Measurements from ENCODE around the gene RAB4B. TPM values are rescaled to one million over a fixed set of nuclear protein-coding genes. Genes with fewer than 3 reads are reported as not detected.

Gene RAB4B
- total and polyA plus RNA-seq, 7 experiments from 2014 or later, result 37.6 to 65.2 (median 53.0) TPM

DNA sequence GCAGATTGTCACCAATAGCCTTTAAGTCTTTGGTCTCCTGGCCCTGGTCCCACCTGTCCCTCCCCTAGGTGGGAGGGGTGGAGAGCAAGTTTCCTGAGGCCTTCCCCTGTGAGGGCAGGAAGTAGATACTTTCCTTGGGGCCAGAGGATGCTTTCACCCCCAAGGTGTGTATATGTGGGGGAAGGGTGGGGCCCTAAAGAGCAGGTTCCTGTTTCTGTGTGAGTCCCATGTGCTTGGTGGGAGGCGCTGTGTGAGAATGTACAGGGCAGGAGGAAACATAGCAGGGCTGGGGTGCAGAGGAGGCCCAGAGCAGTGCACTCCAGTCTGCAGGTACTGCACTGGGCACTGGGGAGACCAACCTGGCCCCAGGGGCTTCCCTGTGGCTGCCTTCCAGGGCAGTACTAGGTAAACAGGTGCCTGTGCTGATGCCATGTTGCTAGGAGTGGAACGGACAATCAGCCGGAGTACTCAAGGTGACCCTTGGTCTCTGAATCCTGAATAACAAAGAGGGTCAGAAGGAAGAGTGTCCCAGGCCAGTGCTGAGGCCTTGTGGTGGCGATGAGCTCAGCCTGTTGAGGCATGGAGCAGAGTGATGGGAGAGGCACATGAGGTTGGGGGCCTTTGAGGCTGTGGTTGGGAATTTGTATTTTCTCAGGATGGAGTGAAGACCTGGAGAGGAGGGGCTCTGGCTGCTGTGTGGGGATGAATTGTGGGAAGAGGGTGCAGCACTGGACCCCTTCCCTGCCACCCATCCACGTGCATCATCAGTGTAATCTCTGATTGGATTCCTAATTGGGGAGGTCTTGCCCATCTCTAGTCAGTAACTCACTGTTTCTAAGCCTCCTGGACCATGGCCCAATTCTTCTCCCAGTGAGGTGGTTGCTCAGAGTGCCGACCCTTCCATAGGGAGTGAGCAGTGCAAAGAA is 26.1 kb downstream of the RAB4B start:
- peak in 8 of 9 donors; percentile 48 to 90 (median 82) for DNase-seq
- H3K36me3 Mint-ChIP-seq, result peaks cover 0 to 42% (median 8%) of the 10 kb centered on the region in 5 donors
- H3K4me1 ChIP-seq (ENCODE audit: control insufficient read depth in 2 of 2, insufficient read depth in 2 of 2, low read length in 2 of 2), result peaks cover 78 to 79% of the 10 kb centered on the region in 2 donors
- peak overlapping the region; percentile 80 to 100 (median 94) for H3K4me3 Mint-ChIP-seq
- H3K27ac Mint-ChIP-seq, result peak overlapping the region; percentile 95 to 99 (median 98)
- POLR2A ChIA-PET, result interaction anchor here (1.0 to 8.7 kb wide), 7 partner anchors 7 to 459 kb away, joined by 6 to 84 read pairs (median 8); partner anchors contain the start of genes ACTMAP, EGLN2, RAB4B and SNRPA
- peak overlapping the region; percentile 87 for H3K27ac ChIP-seq (ENCODE audit: low read depth, low read length)
- peak overlapping the region; percentile 54 for H3K4me3 ChIP-seq (ENCODE audit: low read length)
- H3K4me1 Mint-ChIP-seq, result peaks cover 64 to 92% (median 84%) of the 10 kb centered on the region in 7 donors
- H3K36me3 ChIP-seq (ENCODE audit: control insufficient read depth in 2 of 3, insufficient read depth in 3 of 3, low read length in 3 of 3), result peaks cover 0 to 43% (median 8%) of the 10 kb centered on the region in 3 experiments
- no peaks in the 10 kb centered on the region for H3K9me3 ChIP-seq (ENCODE audit: control insufficient read depth in 2 of 3, low read length in 3 of 3)
- H3K27me3 ChIP-seq (ENCODE audit: control insufficient read depth in 2 of 2, insufficient read depth in 2 of 2, low read length in 2 of 2), result no peaks in the 10 kb centered on the region
- intact Hi-C loops (cut with micrococcal nuclease), result loop anchor here (1.0 to 5.0 kb wide), 8 partner anchors 15 to 548 kb away; partner anchors contain the start of genes SNRPA (in 2 of the 2), RAB4B (in 1 of the 2), SERTAD3 (in 1 of the 2) and TGFB1 (in 1 of the 2)
- CTCF ChIA-PET, result interaction anchor here (0.6 to 3.4 kb wide), 3 partner anchors 15 to 141 kb away, joined by 3 to 15 read pairs (median 10); no protein-coding TSS in a partner anchor
- H3K27me3 Mint-ChIP-seq, result no peaks in the 10 kb centered on the region
- ATAC-seq, result peak; percentile 55
- no peaks in the 10 kb centered on the region for H3K9me3 Mint-ChIP-seq

DNA sequence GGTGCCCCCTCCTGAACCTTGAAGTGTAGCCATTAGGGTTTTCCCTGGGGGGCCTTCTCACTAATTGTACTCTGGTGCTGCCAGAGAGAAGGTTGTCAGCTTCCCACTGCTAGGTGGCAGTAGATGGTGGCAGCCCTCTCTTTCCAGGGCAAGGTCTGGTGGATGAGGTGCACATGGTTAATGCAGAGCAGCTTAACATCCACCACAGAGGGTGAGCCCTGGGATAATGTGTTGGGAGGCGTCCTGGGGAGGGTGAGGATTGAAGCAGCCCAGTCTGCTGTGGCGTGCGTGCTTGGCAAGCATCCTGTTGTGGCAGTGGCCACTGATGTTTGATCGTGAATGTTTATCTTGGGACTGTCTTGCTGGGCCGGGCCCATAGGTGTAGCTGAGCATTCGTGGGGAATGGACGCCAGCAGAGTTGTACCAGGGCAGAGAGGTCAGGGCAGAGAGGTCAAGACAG is 26.8 kb downstream of the RAB4B start:
- POLR2A ChIA-PET, result interaction anchor here (0.5 to 8.7 kb wide), 11 partner anchors 7 to 114 kb away, joined by 3 to 84 read pairs (median 8); partner anchors contain the start of genes ACTMAP, COQ8B, EGLN2 and ITPKC
- Mint-ChIP-seq H3K4me3 (peak overlapping the region; percentile 80 to 100 (median 94)), H3K36me3 (peaks cover 0 to 42% (median 8%) of the 10 kb centered on the region in 5 donors), H3K4me1 (peaks cover 63 to 98% (median 84%) of the 10 kb centered on the region in 7 donors), H3K9me3 (no peaks in the 10 kb centered on the region), H3K27ac (peak overlapping the region; percentile 95 to 99 (median 98)), H3K27me3 (no peaks in the 10 kb centered on the region)
- Histone ChIP-seq H3K4me3 (ENCODE audit: low read length) (peak overlapping the region; percentile 54), H3K4me1 (ENCODE audit: control insufficient read depth in 2 of 2, insufficient read depth in 2 of 2, low read length in 2 of 2) (peaks cover 79 to 81% of the 10 kb centered on the region in 2 donors), H3K27ac (ENCODE audit: low read depth, low read length) (peak overlapping the region; percentile 87), H3K27me3 (ENCODE audit: control insufficient read depth in 2 of 2, insufficient read depth in 2 of 2, low read length in 2 of 2) (no peaks in the 10 kb centered on the region), H3K9me3 (ENCODE audit: control insufficient read depth in 2 of 3, low read length in 3 of 3) (no peaks in the 10 kb centered on the region), H3K36me3 (ENCODE audit: control insufficient read depth in 2 of 3, insufficient read depth in 3 of 3, low read length in 3 of 3) (peaks cover 0 to 44% (median 8%) of the 10 kb centered on the region in 3 experiments)
- DNase-seq (no peak), ATAC-seq (no peak)
- CTCF ChIA-PET, result interaction anchor here (0.6 to 3.4 kb wide), 5 partner anchors 12 to 431 kb away, joined by 3 to 15 read pairs (median 10); no protein-coding TSS in a partner anchor
- intact Hi-C loops (cut with micrococcal nuclease), result loop anchor here (1.0 to 5.0 kb wide), 8 partner anchors 14 to 547 kb away; partner anchors contain the start of genes SNRPA (in 2 of the 2), RAB4B (in 1 of the 2), SERTAD3 (in 1 of the 2) and TGFB1 (in 1 of the 2)

GRCh38 chr19:40805258-40805868 is 27.3 kb downstream of the RAB4B start:
- Histone ChIP-seq H3K9me3 (ENCODE audit: control insufficient read depth in 2 of 3, low read length in 3 of 3) (no peaks in the 10 kb centered on the region), H3K4me3 (ENCODE audit: low read length) (peak overlapping the region; percentile 54), H3K27ac (ENCODE audit: low read depth, low read length) (peak overlapping the region; percentile 87), H3K36me3 (ENCODE audit: control insufficient read depth in 2 of 3, insufficient read depth in 3 of 3, low read length in 3 of 3) (peaks cover 0 to 38% (median 8%) of the 10 kb centered on the region in 3 experiments), H3K27me3 (ENCODE audit: control insufficient read depth in 2 of 2, insufficient read depth in 2 of 2, low read length in 2 of 2) (no peaks in the 10 kb centered on the region), H3K4me1 (ENCODE audit: control insufficient read depth in 2 of 2, insufficient read depth in 2 of 2, low read length in 2 of 2) (peaks cover 77 to 85% of the 10 kb centered on the region in 2 donors)
- Mint-ChIP-seq H3K36me3 (peaks cover 0 to 40% (median 8%) of the 10 kb centered on the region in 5 donors), H3K4me1 (peaks cover 62 to 99% (median 81%) of the 10 kb centered on the region in 7 donors), H3K4me3 (peak overlapping the region; percentile 80 to 100 (median 94)), H3K27me3 (no peaks in the 10 kb centered on the region), H3K9me3 (no peaks in the 10 kb centered on the region), H3K27ac (peak overlapping the region; percentile 95 to 99 (median 98))
- peak in 6 of 9 donors; percentile 37 to 60 (median 50) for DNase-seq
- no peak for ATAC-seq
- POLR2A ChIA-PET, result interaction anchor here (0.5 to 8.7 kb wide), 12 partner anchors 8 to 115 kb away, joined by 3 to 84 read pairs (median 8); partner anchors contain the start of genes ACTMAP, COQ8B, EGLN2 and ITPKC
- CTCF ChIA-PET, result interaction anchor here (0.6 to 3.4 kb wide), 8 partner anchors 11 to 431 kb away, joined by 3 to 15 read pairs (median 6); partner anchors contain the start of gene ACTMAP
- intact Hi-C loops (cut with micrococcal nuclease), result no loop called here

DNA sequence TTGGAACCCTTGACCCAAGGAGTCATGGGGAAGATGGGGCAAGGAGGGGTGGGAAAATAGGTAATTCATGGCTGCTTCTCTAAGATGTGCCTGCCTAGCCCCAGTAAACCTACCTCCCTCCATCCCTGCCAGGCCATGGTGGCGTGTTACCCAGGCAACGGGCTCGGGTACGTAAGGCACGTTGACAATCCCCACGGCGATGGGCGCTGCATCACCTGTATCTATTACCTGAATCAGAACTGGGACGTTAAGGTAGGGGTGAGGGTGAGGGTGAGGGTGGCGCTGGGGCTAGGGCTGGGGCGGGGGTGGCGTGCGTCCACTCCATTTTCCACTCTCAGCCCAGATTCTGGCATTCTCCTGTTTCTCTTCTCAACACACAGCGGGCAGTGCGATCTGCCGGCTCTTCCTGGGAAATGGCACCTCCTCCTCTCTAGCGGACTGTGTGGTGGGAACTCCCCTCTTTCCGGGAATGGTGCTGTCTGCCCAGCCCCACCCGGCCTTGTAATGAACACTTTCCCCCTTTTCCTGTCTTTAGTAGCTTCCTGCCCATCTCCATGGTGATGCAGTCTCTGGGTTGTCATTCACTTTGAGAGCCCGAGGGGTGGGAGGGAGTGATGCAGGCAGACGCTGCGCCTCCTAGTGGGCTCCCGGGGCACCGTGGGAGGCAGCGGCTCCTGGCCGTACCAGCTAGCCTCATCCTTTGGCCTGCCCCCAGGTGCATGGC is 28.5 kb downstream of the RAB4B start:
- Histone ChIP-seq H3K4me3 (ENCODE audit: low read length) (peak overlapping the region; percentile 53), H3K27ac (ENCODE audit: low read depth, low read length) (peak overlapping the region; percentile 87), H3K36me3 (ENCODE audit: control insufficient read depth in 2 of 3, insufficient read depth in 3 of 3, low read length in 3 of 3) (peaks cover 0 to 28% (median 8%) of the 10 kb centered on the region in 3 experiments), H3K4me1 (ENCODE audit: control insufficient read depth in 2 of 2, insufficient read depth in 2 of 2, low read length in 2 of 2) (peaks cover 67 to 78% of the 10 kb centered on the region in 2 donors), H3K27me3 (ENCODE audit: control insufficient read depth in 2 of 2, insufficient read depth in 2 of 2, low read length in 2 of 2) (no peaks in the 10 kb centered on the region), H3K9me3 (ENCODE audit: control insufficient read depth in 2 of 3, low read length in 3 of 3) (no peaks in the 10 kb centered on the region)
- DNase-seq, result peak; percentile 65 to 88 (median 81)
- Mint-ChIP-seq H3K27ac (peak overlapping the region; percentile 95 to 99 (median 98)), H3K36me3 (peaks cover 0 to 39% (median 6%) of the 10 kb centered on the region in 5 donors), H3K4me1 (peaks cover 68 to 98% (median 85%) of the 10 kb centered on the region in 7 donors), H3K27me3 (peaks cover 0 to 4% (median 0%) of the 10 kb centered on the region in 5 donors), H3K4me3 (peak overlapping the region; percentile 81 to 100 (median 90)), H3K9me3 (no peaks in the 10 kb centered on the region)
- intact Hi-C loops (cut with micrococcal nuclease), result loop anchor here (1.0 kb wide), 1 partner anchor 8 kb away; no protein-coding TSS in a partner anchor
- ChIA-PET POLR2A (interaction anchor here (0.7 to 8.7 kb wide), 10 partner anchors 9 to 163 kb away, joined by 3 to 84 read pairs (median 7); partner anchors contain the start of genes ACTMAP, COQ8B, EGLN2 and ITPKC), CTCF (interaction anchor here (0.6 to 3.4 kb wide), 13 partner anchors 8 to 642 kb away, joined by 3 to 15 read pairs (median 3); partner anchors contain the start of genes ACTMAP, EGLN2 and RAB4B)
- ATAC-seq, result peak; percentile 71

All from naive thymus-derived CD4-positive, alpha-beta T cell (primary cell).